Left renal pelvis (tissue), 4 donors: ENCODE measurements around the gene IL17RC. TPM values are rescaled to one million over a fixed set of nuclear protein-coding genes. Genes with fewer than 3 reads are reported as not detected.
A peak's percentile ranks its signal among the peaks of the same experiment; 100 is the strongest.
"Not testable (repeated sequence)": the region's sequence is repeated elsewhere in the genome, so short reads cannot be mapped to it uniquely, and the experiment has no call there.

ENCODE experiments used
- DNase-seq, 4 donors: peaks; one replicate each; pipeline ENCODE4 v3.0.0-alpha.2; 2013; ENCODE audit warnings: low read depth in 4 of 4, low spot score in 3 of 4
- polyA plus RNA-seq, 4 donors: library from polyadenylated mRNA; unstranded; fragments of 120-200 nt; gene quantifications; one replicate each; pipeline ENCODE4 v1.2.1, GENCODE V29; 2013; ENCODE audit not compliant: insufficient read length in 4 of 4

IL17RC gene
- polyA plus RNA-seq, 4 donors = 39.0 to 44.0 (median 42.5) TPM

GRCh38 chr3:9914559-9915253 is 2.2 kb upstream of the IL17RC start:
- no peak for DNase-seq

GRCh38 chr3:9915254-9916141 is 1.4 kb upstream of the IL17RC start:
- peak in 1 of 4 donors; percentile 50 for DNase-seq

GRCh38 chr3:9916346-9916733 is 558 bp upstream of the IL17RC start:
- DNase-seq = no peak

- DNase-seq = no peak
Observed at GRCh38 chr3:9917820-9918219, 922 bp downstream of the IL17RC start.

GRCh38 chr3:9918261-9919038 is 1.6 kb downstream of the IL17RC start:
- no peak for DNase-seq

GRCh38 chr3:9928158-9928557 is 11.3 kb downstream of the IL17RC start:
- no peak for DNase-seq

- no peak for DNase-seq
Observed at GRCh38 chr3:9930804-9931418, 14.0 kb downstream of the IL17RC start.

- no peak for DNase-seq
Observed at GRCh38 chr3:9932535-9932842, 15.6 kb downstream of the IL17RC start.

- DNase-seq = peak in 1 of 4 donors; percentile 60
Observed at GRCh38 chr3:9932843-9933560, 16.1 kb downstream of the IL17RC start.

- peak in 3 of 4 donors; percentile 84 to 87 (median 87) for DNase-seq
Observed at GRCh38 chr3:9933561-9934234, 16.8 kb downstream of the IL17RC start, which contains the start of gene CRELD1. CRELD1 (plus strand) TSS chr3:9933834; CDS start chr3:9934439, 605 bp downstream.

- DNase-seq = peak in 1 of 4 donors; percentile 18
Observed at GRCh38 chr3:9934235-9934621, 17.3 kb downstream of the IL17RC start.

GRCh38 chr3:9934993-9935392 is 18.1 kb downstream of the IL17RC start:
- DNase-seq = no peak

- no peak for DNase-seq
Observed at GRCh38 chr3:9935966-9936510, 19.1 kb downstream of the IL17RC start.

- DNase-seq = no peak
Observed at GRCh38 chr3:9937486-9938238, 20.8 kb downstream of the IL17RC start.

GRCh38 chr3:9938966-9939365 is 22.1 kb downstream of the IL17RC start:
- DNase-seq = no peak

GRCh38 chr3:9939906-9940305 is 23.0 kb downstream of the IL17RC start:
- not testable (repeated sequence) for DNase-seq

- no peak for DNase-seq
Observed at GRCh38 chr3:9940746-9941145, 23.8 kb downstream of the IL17RC start.

GRCh38 chr3:9942164-9942563 is 25.3 kb downstream of the IL17RC start:
- no peak for DNase-seq
